Left renal pelvis (tissue), 4 donors: ENCODE data around the gene FMN1. TPM values are rescaled to one million over a fixed set of nuclear protein-coding genes. Genes with fewer than 3 reads are reported as not detected.

Source experiments
- DNase-seq, 4 donors: peaks; one replicate each; pipeline ENCODE4 v3.0.0-alpha.2; 2013; ENCODE audit warnings: low read depth in 4 of 4, low spot score in 3 of 4
- polyA plus RNA-seq, 4 donors: library from polyadenylated mRNA; unstranded; fragments of 120-200 nt; gene quantifications; one replicate each; pipeline ENCODE4 v1.2.1, GENCODE V29; 2013; ENCODE audit not compliant: insufficient read length in 4 of 4

Gene FMN1
- polyA plus RNA-seq, 4 donors, result 1.5 to 20.2 (median 17.3) TPM

DNA sequence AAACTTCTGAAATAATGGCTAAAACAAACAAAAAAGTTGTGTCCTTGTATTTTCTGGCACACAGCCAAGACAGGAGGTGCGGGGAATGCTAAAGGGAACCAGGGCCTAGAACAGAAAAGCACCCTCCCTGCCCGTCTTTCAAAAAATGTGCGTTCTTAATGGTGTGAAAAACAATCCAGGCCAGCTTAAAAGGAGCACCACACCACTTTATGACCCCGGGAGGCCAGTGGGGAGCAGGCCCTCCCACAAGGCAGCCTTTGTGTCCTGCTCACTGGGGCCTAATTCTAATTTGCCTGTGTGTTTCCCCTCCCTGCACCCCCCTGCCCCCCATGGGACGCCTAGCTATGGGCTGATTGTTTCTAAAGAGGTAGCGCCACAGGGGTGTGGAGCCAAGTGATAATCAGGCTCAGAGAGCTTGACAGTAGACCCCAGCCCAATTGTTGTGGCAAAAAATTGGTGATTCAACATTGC lies 295.4 kb downstream of the FMN1 start:
- no peak for DNase-seq

- no peak for DNase-seq
These were observed 296.1 kb downstream of the FMN1 start for GRCh38 chr15:32898414-32898813.

GRCh38 chr15:32893421-32893820 lies 301.1 kb downstream of the FMN1 start:
- no peak for DNase-seq

DNA sequence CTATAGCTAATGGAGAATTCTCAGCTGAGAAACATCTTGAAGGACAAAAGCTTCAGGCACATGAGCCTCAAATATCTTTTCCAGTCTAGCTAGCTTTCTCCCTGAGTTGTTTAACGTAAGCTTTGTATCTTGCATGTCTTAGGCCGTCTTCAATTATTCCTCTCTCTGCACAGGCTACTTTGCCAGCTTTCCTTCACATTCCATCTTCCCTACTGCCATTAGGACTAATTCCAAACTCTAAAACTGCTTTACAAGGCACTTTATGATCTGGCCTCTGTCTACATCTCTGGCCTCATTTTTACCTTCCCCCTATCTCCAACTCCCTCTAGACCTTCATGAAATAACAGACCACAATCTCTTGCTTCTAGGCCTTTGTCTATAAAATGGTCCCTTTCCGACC lies 305.3 kb downstream of the FMN1 start:
- no peak for DNase-seq

DNA sequence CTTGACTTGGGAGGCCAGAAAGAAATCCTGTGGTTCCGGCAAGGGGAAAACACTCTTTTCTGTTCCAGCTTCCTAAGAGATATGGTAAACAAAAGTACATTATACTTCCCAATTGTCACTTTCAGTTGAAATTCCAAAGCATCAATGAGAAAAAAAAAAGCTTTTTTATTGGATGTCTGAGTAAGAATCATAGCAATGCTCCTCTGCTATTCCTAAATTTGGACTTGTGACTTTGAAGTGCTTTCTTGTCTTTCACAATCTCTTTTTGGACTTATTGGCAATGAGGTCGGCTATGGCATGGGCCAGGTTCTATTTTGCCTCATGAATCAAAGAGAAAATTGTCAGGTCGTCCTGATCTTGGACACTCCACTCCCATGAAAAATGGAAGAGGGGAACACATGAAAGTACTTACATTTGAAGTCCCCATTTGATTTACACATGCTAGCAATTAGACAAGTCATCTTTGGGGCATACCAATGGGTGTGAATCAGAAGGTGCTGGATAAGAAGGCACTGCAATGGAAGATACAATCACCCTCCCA lies 306.2 kb downstream of the FMN1 start:
- DNase-seq, result no peak

DNA sequence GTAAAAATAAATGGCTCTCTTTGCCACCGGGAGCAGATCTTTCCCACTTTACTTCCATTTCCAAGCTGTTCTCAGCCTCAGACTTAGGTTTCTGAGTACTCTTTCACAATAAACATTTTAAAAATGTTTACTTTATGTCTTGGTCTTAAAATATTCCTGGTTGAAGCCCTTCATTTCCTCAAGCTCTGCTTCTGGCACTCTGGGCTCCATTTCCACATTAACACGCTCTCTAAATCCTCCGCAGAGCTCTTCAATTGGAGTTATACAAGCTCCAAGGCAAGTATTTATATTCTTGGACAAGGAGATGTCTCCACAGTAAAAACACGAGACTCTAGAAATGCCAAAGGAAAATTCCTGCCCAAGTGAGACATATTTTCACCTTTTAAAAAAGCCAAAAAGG lies 307.4 kb downstream of the FMN1 start:
- no peak for DNase-seq

- no peak for DNase-seq
These were observed 308.1 kb downstream of the FMN1 start for GRCh38 chr15:32886459-32886858.

DNA sequence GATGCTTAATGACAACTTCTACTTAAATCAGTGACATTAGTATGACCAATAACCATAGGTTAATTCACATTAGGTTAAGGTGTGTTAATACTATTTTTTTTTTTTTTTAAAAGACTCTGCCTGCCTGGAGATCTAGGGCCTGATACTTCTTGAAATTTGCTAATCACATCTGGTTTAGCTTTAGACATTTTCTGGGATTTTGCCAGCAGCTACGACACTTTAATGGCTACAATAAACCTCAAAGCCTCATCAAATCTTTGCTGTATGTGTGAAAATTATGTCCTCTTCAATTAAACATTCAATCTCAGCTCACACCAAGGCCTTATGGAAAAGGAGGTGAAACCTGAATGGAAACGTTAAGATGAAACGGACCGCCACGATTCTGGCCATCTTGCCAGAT lies 308.8 kb downstream of the FMN1 start:
- no peak for DNase-seq

GRCh38 chr15:32884146-32884545 lies 310.4 kb downstream of the FMN1 start:
- no peak for DNase-seq

DNA sequence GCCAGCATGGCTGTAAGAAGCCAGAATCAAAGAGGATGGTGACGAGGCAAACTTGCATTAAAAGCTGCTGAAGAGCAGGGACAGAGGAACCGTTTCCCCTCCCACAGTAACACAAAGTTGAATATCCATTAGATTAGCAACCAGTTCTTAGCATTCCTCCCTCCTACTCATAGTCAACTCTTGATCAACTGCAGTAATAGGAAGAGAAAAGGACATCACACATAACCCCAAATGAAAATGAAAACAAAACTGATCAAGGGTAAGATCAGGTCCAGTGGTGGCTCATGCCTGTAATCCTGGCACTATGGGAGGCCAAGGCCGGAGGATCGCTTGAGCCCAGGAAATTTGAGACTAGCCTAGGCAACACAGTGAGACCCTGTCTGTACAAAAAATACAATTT lies 311.6 kb downstream of the FMN1 start:
- no peak for DNase-seq

DNA sequence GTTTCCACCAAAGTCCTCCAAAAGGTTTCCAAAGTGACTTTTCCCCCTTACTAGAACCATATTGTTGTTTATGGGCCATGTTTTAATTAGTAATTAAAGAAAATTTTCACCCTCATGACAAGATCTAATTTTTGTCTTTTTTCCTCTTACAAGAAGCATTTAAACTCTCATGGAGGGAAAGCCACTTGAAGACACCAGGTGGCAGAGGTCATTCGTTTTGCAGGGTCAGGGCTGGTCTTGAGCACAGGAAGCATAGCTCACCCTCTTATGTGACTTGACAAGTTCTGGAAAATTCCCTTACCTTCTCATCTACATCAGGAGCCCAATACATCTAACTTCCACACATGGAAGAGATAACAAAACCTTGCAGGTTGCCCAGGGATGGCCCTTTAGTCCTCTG lies 313.0 kb downstream of the FMN1 start:
- no peak for DNase-seq

DNA sequence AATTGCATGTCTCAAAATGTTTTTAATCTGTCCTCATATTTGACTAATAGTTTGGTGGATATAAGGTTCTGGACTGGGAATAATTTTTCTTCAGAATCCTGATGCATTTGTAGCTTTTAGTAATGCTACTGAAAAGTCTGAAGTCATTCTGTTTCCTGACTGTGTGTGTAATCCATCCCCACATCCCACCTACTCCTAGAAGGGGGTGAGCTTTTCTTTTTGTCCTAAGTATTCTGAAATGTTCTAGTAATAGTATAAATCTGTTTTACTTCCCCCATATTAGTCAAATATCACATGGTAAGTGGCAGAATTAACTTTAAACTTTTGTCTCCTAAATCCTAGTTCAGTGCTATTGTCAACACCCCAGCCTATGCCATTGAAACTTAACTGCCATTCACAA lies 313.9 kb downstream of the FMN1 start:
- no peak for DNase-seq

- DNase-seq, result no peak
These were observed 314.5 kb downstream of the FMN1 start for GRCh38 chr15:32879980-32880379.

- no peak for DNase-seq
These were observed 315.4 kb downstream of the FMN1 start for GRCh38 chr15:32878869-32879805.

DNA sequence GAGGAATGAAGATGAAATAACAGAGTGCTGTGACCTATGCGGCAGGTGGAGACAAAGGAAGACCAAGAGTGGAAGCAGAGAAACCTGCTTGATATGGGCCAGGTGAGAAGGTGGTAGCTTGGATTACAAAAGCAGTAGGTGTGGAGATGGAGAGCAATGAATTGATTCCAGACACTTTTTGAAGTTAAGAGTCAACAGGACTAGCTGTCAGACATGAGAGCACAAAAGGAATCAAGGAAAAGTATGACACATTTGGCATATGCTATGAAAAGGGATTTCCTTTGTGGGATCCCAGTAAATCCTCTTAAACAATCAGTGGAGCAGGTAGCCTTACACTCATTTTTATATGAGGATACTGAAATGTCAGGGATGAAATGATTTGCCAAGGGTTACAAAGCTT lies 316.2 kb downstream of the FMN1 start:
- DNase-seq, result no peak

DNA sequence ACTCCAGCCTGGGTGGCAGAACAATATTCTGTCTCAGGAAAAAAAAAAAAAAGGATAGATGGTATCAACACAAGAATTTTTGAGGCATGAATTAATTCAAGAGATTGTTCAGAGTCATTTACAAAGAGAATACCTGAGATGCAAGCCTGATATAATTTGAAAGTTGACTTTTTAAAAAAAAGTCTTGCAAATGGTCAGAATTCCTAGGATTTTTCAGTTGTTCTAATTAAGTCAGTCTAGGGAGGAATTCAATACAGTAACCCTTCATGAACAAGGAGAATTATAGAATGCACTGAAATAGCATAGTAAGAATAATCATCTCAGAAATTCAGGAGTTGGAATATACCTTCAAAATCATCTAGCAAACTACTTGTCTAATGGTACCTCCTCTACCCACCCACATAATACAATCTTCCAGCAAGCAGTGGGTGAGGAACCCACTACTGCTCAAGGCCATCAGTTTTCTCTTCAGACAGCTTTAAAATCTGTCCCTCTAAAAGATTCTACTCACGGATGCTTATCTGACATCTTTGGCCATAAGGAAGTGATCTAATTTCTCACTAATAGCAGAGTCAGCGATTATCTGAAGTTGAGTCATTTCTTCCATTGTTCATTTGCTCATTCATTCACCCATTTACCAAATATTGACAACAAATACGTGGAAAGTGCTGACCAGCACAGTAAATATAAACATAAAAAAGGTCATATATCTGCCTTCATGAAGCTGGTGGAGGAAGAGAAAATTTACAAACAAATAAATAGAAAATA lies 317.1 kb downstream of the FMN1 start:
- no peak for DNase-seq

DNA sequence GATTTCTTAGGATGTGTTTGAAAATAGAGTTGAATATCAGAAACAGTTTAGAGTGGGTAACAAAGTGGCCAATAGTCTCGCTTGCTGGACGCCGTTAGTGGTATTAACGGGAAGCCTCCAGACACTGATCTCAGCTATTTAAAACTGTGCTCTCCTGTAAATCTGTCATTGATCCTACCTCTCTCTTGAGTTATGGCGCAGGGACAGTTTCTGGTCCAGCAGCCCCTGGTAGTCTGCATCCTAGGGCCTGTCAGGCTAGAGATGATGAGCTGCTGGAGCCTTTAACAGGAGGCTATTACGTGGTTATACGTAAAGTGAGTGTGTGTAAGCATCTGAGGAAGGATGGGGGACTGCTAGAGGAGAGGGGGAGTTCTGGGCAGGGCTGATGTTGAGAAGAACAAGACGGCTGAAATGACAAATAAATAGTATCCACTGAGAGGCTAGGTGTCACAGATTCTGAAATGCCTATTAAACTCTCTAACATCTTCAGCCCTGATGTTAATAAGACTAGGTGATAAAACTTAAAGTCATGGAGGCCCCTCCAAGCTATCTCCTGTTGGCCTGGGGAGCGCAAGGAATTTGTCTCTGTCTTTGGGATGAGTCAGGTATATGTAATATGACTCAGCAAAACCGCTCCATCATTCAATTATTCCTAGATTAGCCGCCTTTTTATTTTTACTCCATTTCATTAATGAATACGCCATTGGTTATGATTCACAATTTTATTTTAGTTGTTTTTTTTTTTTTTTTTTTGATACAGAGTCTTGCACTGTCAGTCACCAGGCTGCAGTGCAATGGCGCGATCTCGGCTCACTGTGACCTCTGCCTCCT lies 321.0 kb downstream of the FMN1 start:
- DNase-seq, result no peak

- no peak for DNase-seq
These were observed 321.8 kb downstream of the FMN1 start for GRCh38 chr15:32872621-32873283.

GRCh38 chr15:32871883-32872282 lies 322.6 kb downstream of the FMN1 start:
- no peak for DNase-seq
